Measurements from ENCODE around the gene N4BP2L2. TPM values are rescaled to one million over a fixed set of nuclear protein-coding genes. Genes with fewer than 3 reads are reported as not detected.

Gene N4BP2L2
- total RNA-seq, 4 donors from 2014 or later: 79.8 to 722 (median 131) TPM

- H3K4me1 ChIP-seq: peaks cover 26% of the 10 kb centered on the region
- TF ChIP-seq CTCF (IDR thresholded peaks at IDR 0.05): no peak
- TF ChIP-seq POLR2A (IDR thresholded peaks at IDR 0.05): no peak
- no peak for TF ChIP-seq EP300 (IDR thresholded peaks at IDR 0.05)
- no peak for TF ChIP-seq POLR2AphosphoS5 (IDR thresholded peaks at IDR 0.05)
- WGBS: 34% methylated on average over 19 of the region's 19 CpGs
- DNase-seq (ENCODE audit: low spot score in 2 of 2): no peak
- H3K27me3 ChIP-seq: no peaks in the 10 kb centered on the region
- peaks cover 3% of the 10 kb centered on the region for H3K36me3 ChIP-seq
- peak overlapping the region; percentile 95 for H3K27ac ChIP-seq
- peak overlapping the region; percentile 96 for H3K4me3 ChIP-seq
- H3K9me3 ChIP-seq: no peaks in the 10 kb centered on the region
Measured at GRCh38 chr13:32426191-32426989, 112.2 kb downstream of the N4BP2L2 start.

GRCh38 chr13:32425158-32425557, 113.4 kb downstream of the N4BP2L2 start:
- peaks cover 3% of the 10 kb centered on the region for H3K36me3 ChIP-seq
- peaks cover 26% of the 10 kb centered on the region for H3K4me1 ChIP-seq
- no peaks in the 10 kb centered on the region for H3K27me3 ChIP-seq
- H3K27ac ChIP-seq: no peak overlapping the region
- TF ChIP-seq CTCF (IDR thresholded peaks at IDR 0.05) (no peak), POLR2AphosphoS5 (IDR thresholded peaks at IDR 0.05) (no peak), EP300 (IDR thresholded peaks at IDR 0.05) (no peak), POLR2A (IDR thresholded peaks at IDR 0.05) (no peak)
- 97% methylated on average over 7 of the region's 7 CpGs for WGBS
- H3K4me3 ChIP-seq: no peak overlapping the region
- H3K9me3 ChIP-seq: no peaks in the 10 kb centered on the region
- DNase-seq (ENCODE audit: low spot score in 2 of 2): no peak

GRCh38 chr13:32423592-32423991, 115.0 kb downstream of the N4BP2L2 start:
- no peak overlapping the region for H3K27ac ChIP-seq
- WGBS: 85% methylated on average over 3 of the region's 3 CpGs
- no peaks in the 10 kb centered on the region for H3K9me3 ChIP-seq
- H3K27me3 ChIP-seq: no peaks in the 10 kb centered on the region
- DNase-seq (ENCODE audit: low spot score in 2 of 2): no peak
- TF ChIP-seq CTCF (IDR thresholded peaks at IDR 0.05) (no peak), EP300 (IDR thresholded peaks at IDR 0.05) (no peak), POLR2AphosphoS5 (IDR thresholded peaks at IDR 0.05) (no peak), POLR2A (IDR thresholded peaks at IDR 0.05) (no peak)
- H3K36me3 ChIP-seq: peaks cover 10% of the 10 kb centered on the region
- peaks cover 17% of the 10 kb centered on the region for H3K4me1 ChIP-seq
- no peak overlapping the region for H3K4me3 ChIP-seq

GRCh38 chr13:32419862-32420261, 118.7 kb downstream of the N4BP2L2 start:
- Histone ChIP-seq H3K27ac (no peak overlapping the region), H3K36me3 (peaks cover 10% of the 10 kb centered on the region), H3K4me3 (no peak overlapping the region), H3K4me1 (no peaks in the 10 kb centered on the region), H3K9me3 (no peaks in the 10 kb centered on the region), H3K27me3 (no peaks in the 10 kb centered on the region)
- TF ChIP-seq CTCF (IDR thresholded peaks at IDR 0.05) (no peak), POLR2A (IDR thresholded peaks at IDR 0.05) (no peak), POLR2AphosphoS5 (IDR thresholded peaks at IDR 0.05) (no peak), EP300 (IDR thresholded peaks at IDR 0.05) (no peak)
- no peak for DNase-seq (ENCODE audit: low spot score in 2 of 2)
- 92% methylated on average over 2 of the region's 2 CpGs for WGBS

- H3K9me3 ChIP-seq: no peaks in the 10 kb centered on the region
- TF ChIP-seq POLR2A (IDR thresholded peaks at IDR 0.05) (no peak), EP300 (IDR thresholded peaks at IDR 0.05) (no peak), POLR2AphosphoS5 (IDR thresholded peaks at IDR 0.05) (no peak), CTCF (IDR thresholded peaks at IDR 0.05) (no peak)
- H3K27me3 ChIP-seq: no peaks in the 10 kb centered on the region
- WGBS: 78% methylated on average over 1 of the region's 1 CpG
- no peak for DNase-seq (ENCODE audit: low spot score in 2 of 2)
- no peak overlapping the region for H3K27ac ChIP-seq
- no peak overlapping the region for H3K4me3 ChIP-seq
- H3K36me3 ChIP-seq: peaks cover 10% of the 10 kb centered on the region
- H3K4me1 ChIP-seq: no peaks in the 10 kb centered on the region
Measured at GRCh38 chr13:32417995-32418394, 120.6 kb downstream of the N4BP2L2 start.
